ENCODE data around the gene FAM117B.
"Not testable (repeated sequence)": the region's sequence is repeated elsewhere in the genome, so short reads cannot be mapped to it uniquely, and the experiment has no call there.

The FAM117B gene

GRCh38 chr2:202763916-202764315 lies 129.1 kb downstream of the FAM117B start:
- no peak for DNase-seq

GRCh38 chr2:202764991-202765390 lies 130.2 kb downstream of the FAM117B start:
- DNase-seq: no peak

DNA sequence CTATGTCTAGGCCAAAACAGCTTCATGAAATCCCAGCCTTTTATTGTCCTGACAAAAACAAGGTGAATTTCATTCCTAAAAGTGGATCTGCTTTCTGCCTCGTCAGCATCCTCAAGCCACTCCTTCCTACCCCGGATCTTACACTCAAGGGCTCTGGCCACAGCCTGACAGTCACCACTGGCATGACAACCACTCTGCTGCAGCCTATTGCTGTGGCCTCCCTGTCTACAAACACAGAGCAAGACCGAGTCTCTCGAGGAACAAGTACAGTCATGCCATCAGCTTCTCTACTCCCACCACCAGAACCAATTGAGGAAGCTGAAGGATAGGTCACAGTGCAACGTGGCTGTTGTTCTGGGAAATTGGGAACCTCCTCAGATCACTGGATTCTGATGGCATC lies 130.7 kb downstream of the FAM117B start:
- DNase-seq: no peak

- DNase-seq: no peak
Measured at GRCh38 chr2:202768273-202768672, 133.5 kb downstream of the FAM117B start.

GRCh38 chr2:202769201-202769600 lies 134.4 kb downstream of the FAM117B start:
- DNase-seq: no peak

GRCh38 chr2:202771336-202771735 lies 136.6 kb downstream of the FAM117B start:
- no peak for DNase-seq

GRCh38 chr2:202771741-202772460 lies 137.1 kb downstream of the FAM117B start:
- DNase-seq: no peak

- DNase-seq: no peak
Measured at GRCh38 chr2:202773301-202773973, 138.7 kb downstream of the FAM117B start.

- no peak for DNase-seq
Measured at GRCh38 chr2:202774104-202774503, 139.3 kb downstream of the FAM117B start.

- no peak for DNase-seq
Measured at GRCh38 chr2:202778217-202778616, 143.4 kb downstream of the FAM117B start.

- no peak for DNase-seq
Measured at GRCh38 chr2:202780514-202781021, 145.8 kb downstream of the FAM117B start.

- no peak for DNase-seq
Measured at GRCh38 chr2:202782940-202783558, 148.3 kb downstream of the FAM117B start.

- no peak for DNase-seq
Measured at GRCh38 chr2:202786842-202787241, 152.1 kb downstream of the FAM117B start.

DNA sequence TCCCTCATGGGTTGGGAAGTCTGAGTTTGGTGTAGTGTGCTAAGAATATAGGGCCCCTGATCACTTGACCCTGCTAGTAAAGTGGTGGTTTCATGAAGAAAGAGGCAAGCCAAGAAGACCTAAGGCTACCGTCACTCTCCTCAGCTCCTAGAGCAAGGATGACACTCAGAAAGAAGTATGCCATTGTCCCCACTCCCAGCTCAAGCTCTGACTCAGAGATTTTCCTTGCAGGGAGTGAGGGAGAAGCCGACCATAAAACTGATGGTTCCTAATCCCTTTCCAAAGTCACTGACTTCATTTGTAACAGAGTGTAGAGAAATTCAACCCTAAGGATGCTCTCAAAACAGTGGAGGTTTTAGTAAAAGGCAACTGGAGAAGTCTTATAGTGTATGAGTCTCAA lies 155.9 kb downstream of the FAM117B start:
- no peak for DNase-seq

DNA sequence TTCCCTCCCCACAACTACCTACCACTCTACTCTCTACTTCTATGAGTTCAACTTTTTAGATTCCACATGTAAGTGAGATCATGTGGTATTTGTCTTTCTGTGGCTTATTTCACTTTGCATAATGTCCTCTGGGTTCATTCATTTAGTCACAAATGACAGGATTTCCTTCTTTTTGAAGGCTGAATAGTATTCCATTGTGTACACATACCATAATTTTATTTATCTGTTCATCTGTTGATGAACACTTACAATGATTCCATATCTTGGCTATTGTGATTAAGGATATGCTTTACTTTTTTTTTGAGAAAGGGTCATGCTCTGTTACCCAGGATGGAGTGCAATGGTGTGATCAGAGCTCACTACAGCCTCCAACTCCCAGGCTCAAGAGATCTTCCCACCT lies 163.2 kb downstream of the FAM117B start:
- no peak for DNase-seq

- not testable (repeated sequence) for DNase-seq
Measured at GRCh38 chr2:202805911-202806310, 171.1 kb downstream of the FAM117B start.

- DNase-seq: not testable (repeated sequence)
Measured at GRCh38 chr2:202807431-202808138, 172.8 kb downstream of the FAM117B start.

- DNase-seq: no peak
Measured at GRCh38 chr2:202808754-202809153, 174.0 kb downstream of the FAM117B start.

DNA sequence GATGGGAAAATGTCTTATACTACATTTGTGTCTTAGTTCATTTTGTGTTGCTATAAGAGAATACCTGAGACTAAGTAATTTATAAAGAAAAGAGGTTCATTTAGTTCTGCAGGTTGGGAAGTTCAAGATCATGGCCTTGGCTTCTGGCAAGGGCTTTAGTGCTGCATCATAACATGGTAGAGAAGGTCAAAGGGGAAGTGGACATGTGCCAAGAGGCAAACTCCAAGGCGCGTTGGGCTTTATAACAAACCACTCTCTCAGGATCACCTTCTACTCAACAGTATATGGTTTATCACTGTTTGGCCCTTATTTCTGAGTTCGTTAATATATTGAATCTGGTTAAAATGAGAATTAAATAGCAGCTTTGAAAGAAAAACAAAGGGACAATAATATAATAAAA lies 178.6 kb downstream of the FAM117B start:
- DNase-seq: no peak

DNA sequence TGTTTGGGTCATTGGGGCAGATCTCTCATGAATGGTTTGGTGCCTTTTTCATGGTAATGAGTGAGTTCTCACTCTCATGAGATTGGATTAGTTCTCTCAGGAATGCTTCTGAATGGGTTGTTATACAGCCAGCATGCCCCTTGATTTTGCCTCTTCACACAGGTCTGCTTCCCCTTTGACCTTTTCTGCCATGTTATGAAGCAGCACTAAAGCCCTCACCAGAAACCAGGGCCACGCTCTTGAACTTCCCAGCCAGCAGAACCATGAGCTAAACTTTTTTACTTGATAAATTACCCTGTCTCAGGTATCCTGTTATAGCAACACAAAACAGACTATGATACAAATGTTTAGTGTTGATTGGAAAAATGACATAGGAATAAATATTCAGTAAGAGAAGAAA lies 179.5 kb downstream of the FAM117B start:
- no peak for DNase-seq

DNA sequence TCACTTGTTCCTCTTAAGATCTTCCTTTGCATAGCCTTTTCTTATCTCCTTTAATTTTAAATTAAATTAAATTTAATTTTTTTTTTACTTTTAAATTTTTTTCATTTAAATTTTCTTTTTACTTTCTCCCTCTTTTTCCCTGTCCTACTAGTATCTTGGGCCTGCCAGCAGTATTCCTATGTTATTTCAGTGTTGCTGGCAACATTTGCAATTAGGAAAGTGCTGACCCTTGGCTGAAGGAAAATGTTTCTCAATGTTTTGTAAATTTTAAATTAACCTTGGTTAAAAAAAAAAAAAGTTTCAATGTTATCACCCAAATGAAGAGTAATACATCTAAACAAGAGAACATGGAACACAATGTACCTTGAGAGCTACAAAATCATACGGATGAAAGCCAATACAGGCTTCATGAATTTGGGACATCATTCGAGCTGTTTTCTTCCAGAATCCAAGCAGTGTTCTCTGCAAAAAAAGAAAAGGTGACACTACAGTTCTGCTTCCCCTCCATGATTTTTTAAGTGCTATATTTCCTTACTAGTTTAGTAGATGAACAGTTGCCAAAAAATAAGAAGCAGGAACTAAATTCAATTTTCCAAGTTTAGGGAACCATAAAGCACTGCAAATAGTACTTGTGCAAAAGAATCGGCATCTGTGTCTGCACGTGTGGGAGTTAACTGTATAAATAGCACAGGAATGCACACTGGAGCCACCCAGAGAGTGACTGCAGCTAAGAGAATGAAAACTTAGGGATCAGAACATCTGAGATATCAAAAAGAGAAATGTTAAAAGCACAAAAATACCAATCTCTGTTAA lies 181.0 kb downstream of the FAM117B start:
- no peak for DNase-seq

DNA sequence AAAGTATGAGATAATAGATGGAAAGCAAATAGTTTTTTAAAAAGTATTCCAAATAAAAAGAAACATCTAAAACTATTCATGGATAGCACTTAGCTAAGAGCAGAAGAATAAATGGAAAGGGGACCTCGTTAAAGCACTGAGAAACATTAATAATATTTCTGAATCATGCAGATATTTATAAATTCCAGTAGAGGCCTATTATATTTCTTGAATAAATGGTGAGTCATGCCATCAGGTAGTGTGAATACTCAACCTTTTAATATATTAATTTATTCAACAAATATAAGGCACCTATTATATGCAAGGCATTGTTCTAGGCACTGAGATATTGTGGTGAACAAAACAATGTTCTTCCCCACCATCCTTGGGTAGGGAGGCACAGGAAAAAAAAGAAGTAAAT lies 183.0 kb downstream of the FAM117B start:
- DNase-seq: no peak
